NCI-H2196 (cell line): ENCODE data around the gene SLMAP.
"Not testable (repeated sequence)": the region's sequence is repeated elsewhere in the genome, so short reads cannot be mapped to it uniquely, and the experiment has no call there.

ENCODE experiments used
- DNase-seq: peaks from one replicate; lab custom pipeline; 2025; ENCODE audit not compliant: unreplicated experiment; lab: John Stamatoyannopoulos, UW

The SLMAP gene

DNA sequence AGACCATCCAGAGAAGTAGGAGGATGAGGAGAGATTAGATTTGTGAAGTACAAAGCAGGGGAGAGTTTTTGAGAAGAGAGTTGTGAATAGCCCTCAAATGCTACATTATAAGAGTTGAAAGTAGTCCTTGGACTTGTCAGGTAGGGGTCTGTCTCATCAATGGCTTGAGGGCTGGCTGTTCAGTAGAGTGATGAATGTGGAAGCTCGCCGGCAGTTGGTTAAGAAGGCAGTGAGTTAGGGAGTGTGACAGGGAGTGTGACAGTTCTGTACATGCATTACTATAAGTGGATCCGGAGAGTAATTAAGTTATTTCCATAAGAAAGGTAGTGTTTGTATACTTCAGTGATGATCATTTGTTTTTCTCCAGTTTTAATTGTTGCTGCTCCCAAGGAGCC is 32.5 kb downstream of the SLMAP start:
- no peak for DNase-seq

DNA sequence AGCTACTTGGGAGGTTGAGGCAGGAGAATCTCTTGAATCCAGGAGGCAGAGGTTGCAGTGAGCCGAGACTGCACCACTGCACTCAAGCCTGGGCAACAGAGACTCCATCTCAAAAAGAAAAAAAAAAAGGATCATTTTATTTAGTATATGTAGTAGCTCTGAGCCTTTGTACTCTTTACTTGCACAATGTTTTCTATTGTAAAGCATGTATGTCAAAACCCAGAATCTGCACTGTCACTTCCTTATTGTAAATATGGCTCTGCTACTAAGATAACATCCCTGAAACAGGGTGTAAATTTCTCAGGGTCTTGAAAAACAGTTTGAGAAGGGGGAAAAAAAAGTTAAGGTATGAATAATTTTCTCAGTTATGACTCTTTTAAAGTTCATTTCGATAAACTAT is 35.1 kb downstream of the SLMAP start:
- DNase-seq, result no peak

DNA sequence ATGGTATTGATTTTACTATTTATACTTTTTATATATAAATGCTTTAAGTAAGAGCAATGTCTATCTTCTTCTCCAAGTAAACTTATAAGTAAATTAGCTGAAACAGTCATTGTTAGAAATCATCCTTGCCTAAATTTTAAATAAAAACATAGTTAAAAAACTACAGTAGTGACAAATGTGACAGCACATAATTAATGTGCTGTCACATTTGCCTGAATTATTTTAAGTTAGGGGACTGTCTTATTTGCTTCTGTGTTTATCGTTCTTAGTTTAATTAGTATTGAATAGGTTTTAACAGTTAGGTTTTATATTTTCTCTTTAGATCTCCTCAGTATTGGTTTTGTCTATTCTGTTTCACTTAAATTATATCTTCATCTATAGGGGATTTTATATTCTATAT is 36.1 kb downstream of the SLMAP start:
- no peak for DNase-seq

DNA sequence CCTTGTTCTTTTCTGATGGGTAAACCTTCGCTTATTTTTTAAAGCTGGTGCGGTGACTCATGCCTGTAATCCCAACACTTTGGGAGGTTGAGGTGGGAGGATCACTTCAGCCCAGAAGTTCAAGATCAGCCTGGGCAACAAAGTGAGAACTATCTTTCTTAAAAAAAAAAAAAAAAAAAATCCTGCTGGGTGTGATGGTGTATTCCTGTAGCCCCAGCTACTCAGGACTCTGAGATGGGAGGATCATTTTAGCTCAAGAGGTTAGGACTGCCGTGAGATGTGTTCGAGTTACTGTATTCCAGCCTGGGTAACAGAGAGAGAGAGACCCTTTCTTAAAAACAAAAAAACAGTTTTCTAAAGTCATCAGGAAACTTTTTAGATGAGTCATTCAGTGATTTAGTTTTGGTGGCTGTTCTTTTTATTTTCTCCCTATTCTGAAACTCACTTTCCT is 37.7 kb downstream of the SLMAP start:
- no peak for DNase-seq

DNA sequence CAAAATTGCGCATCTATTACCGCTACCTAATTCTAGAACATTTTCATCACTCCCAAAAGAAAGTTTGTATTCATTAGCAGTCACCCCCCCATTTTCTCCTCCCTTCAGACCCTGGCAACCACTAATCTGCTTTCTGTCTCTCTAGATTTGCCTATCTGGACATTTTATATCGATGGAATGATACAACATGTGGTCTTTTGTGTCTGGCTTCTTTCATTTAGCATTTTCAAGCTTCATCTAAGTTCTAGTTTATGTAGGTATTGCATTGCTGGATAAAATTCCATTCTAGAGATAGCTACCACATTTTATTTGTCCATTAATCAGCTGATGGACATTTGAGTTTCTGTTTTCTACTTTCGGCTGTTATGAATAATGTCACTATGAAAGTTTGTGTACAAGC is 38.4 kb downstream of the SLMAP start:
- no peak for DNase-seq

DNA sequence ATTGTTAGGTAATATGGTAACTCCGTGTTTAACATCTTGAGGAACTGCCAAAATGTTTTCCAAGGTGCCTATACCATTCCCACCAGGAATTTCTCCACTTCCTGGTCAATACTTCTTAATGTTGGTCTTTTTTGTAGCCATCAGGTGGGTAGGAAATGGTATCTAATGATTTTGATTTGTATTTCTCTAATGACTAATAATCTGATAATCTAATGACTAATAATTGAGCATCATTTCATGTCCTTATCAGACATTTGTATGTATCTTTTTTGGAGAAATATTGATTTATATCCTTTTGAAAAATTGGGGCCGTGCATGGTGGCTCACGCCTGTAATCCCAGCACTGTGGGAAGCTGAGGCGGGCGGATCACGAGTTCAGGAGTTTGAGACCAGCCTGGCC is 38.8 kb downstream of the SLMAP start:
- DNase-seq, result no peak

DNA sequence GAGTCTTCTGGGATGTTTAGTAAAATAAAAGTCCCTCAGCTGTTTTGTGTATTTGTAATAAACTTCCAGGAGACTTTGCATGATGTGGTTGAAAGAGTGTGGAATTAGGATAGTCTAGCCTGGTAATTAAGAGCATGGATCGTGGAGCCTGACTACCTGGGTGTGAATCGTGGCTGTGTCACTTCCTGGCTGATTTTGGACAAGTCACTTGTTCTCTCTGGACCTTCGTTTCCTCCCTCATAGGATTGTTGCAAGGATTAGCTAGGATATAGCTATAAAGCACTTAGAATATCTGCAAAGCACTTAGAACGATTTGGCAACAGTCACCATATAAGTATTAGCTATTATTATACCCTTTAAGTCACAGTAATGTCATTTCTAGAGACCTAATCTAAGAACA is 40.2 kb downstream of the SLMAP start:
- no peak for DNase-seq

DNA sequence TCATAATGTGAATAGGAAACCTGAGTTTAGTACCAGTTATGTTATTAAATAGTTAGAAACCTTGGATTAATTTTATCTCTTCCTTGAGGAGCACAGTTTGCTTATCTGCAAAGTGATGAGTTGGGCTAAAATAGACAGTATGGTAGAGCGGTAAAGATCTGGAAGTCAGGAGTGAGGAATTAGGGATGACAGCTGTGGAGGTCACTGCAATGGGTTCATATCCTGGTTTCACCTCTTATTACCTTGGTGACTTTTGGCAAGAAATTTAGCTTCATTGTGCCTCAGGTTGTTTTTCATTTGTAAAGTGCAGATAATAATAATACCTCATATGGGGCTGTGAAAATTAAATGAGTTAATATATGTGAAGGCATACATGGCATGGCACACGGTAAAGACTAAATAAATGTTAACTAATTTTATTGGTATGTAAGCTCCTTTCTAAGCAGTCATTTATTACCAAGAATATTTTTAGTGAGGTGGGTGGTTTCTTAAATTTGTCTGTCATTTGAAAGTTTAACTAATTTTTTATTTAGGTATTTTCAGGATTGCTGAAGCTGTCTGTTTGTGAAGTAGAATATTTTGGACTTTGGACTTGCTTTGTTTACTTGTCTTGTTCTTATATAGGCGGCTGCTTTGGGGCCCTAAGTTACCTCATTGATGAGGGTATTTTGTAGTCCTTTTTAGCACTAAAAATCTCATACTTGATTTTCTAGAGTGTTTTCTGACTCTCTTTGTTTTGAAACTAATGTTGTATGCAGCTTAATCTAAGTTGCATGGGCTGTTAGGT is 41.8 kb downstream of the SLMAP start:
- no peak for DNase-seq

DNA sequence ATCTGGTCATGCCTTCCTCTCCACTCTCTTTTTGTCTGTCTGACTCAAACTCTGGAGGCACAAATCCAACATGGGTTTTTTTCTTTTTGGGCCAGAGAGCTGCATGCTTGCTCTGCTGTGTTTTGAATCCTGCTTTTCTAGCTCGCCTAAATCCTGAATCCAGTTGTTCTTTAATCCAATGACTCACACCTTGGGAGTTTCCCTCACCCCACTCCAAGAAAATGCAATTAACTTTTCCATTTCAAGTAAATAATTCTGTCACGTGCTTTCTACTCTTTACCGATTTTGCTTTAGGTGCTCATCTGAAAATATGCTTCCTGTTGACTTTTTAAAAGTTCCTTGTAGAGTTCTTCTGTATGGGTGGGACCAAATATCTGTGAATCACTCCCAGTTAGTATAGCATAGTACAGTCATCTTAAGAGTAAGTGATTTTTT is 47.6 kb downstream of the SLMAP start:
- DNase-seq, result peak; percentile 1

DNA sequence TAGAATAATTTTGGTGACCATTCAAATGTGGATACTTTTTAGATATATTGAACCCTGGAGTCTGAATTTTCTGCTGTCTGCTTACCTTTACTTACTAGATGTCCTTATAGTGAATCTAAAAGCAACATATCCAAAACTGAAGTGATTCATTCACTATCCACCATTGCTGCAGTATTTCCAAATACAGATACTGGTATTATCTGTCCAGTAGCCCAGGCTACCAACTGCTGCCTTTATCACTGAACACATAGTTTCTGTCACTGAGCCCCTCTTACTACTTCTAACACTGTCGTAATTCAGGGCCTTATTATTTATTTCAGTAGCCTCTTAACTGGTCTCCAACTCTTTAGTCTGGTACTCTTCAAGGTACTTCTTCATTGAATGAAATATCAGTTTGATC is 49.2 kb downstream of the SLMAP start:
- DNase-seq, result no peak

DNA sequence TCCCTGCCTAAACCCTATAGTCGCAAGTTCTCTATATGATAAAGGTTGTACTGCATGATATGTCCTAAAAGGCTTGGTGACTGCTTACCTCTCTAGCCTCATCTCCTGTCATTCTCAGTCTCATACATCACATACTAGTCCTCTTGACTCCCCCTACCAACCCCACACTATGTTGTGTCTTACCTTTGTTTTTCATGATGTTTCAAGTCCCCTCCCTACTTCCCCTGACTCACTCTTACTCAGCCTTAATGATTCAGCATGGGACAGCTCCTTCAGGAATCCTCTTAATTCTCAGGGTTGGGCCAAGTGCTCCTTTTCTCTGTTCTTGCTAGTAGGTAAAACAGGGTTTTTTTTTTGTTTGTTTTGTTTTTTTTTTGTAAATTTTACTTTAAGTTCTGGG is 49.6 kb downstream of the SLMAP start:
- no peak for DNase-seq

DNA sequence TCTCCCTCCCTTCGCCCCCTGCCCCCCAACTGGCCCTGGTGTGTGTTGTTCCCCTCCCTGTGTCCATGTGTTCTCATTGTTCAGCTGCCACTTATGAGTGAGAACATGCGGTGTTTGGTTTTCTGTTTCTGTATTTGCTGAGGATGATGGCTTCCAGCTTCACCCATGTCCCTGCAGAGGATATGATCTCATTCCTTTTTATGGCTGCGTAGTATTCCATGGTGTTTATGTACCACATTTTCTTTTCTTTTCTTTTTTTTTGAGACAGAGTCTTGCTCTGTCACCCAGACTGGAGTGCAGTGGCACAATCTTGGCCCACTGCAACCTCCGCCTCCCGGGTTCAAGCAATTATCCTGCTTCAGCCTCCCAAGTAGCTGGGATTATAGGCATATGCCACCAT is 50.1 kb downstream of the SLMAP start:
- DNase-seq, result not testable (repeated sequence)

DNA sequence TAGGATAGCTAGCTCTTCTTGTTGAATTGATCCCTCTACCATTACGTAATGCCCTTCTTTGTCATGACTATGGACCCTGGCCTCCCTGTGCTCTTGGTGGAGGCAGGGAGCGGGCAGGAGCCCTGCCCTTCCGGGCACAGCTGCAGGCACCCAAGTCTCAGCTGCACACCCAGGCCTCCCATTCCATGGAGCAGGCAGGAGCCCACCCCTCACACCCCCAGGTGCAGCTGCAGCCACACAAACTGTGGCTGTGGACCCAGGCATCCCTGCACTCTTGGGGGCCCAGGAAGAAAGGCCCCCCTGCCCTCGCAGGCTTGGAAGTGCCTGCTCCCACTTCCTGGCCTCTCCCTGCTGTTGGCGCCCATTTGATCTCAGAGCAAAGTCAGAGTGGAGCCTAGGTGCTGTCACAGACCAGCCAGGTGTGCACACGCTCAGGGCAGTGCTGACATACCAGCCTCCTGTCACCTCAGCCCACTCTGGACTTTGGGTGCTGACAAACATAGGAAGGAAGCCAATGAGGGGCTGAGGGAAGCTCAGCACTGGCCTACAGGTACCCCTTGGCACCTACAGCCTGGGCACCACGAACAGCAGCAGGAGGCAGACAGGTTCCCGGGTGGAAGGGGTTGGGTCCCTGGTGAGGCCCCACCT is 53.0 kb downstream of the SLMAP start:
- DNase-seq, result no peak

DNA sequence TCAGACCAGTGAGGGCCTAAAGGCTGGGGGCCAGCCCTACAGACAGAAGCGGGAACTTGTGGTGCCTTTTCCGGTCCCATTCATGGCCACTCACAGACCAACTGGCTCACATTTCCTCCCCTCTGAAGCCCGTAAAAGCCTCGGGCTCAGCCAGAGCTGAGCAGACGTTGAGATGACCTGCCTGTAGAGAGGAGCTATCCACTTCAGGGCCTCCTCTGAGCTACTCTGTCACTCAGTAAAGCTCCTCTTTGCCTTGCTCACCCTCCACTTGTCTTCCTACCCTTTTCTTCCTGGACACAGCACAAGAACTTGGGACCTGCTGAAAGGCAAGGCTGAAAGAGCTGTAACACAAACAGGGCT is 53.5 kb downstream of the SLMAP start:
- DNase-seq, result no peak

DNA sequence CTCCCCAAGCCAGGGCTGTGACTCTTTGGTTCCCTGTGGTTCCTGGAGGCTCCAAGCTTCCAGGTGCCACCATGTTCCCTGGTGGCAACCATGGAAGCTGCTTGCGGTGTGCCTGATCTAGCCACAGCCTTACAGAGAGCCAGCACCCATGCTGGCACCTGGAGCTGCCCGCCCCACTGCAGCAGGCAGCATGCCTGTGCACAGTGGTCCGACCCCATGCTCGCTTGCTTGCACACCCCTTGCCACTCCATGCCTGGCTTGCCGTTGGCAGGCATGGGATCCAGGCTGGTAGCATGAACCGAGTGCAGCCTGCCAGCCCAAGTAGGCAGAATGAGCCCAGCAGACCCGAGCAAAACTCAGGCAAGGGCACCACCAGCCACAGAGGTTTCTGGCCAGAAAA is 53.9 kb downstream of the SLMAP start:
- DNase-seq, result no peak

DNA sequence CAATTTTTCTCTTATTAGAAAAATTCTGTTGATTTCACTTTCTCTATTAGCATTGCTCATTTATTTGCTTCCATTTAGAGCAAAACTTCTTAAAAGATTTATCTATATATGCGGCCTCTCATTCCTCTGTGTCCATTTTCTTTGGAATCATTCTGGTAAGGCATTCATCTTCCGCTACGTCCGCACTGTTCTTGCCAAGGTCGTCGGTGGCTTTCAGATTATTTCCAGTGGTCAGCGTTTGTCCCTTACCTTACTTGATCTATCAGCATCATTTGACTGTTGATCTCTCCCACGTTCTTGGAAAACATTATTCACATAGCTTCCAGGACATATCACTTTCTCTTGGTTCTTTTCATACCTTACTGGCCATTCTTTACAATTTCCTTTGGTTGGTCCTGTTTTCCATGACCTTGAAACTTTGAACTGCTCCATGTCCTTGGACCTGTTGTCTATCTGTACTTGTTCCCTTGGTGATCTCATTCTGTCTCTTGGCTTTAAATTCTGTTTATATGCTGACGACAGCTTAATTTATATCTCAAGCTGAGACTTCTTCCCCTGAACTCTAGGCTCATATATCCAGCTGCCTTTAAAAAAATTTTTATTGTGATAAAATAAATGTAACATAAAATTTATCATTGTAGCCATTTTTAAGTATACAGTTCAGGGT is 54.5 kb downstream of the SLMAP start:
- no peak for DNase-seq

DNA sequence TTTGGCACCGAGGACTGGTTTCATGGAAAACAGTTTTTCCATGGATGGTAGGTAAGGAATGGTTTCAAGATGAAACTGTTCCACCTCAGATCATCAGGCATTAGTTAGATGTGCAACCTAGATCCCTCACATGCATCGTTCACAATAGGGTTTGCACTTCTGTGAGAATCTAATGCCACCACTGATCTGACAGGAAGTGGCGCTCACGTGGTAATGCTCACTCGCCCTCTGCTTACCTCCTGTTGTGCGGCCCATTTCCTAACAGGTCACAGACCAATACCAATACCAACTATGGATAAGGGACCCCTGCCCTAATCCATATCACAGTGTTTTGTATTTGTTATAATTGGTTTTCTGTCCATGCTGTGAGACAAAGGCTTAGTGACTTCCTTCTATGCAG is 58.9 kb downstream of the SLMAP start:
- DNase-seq, result no peak

DNA sequence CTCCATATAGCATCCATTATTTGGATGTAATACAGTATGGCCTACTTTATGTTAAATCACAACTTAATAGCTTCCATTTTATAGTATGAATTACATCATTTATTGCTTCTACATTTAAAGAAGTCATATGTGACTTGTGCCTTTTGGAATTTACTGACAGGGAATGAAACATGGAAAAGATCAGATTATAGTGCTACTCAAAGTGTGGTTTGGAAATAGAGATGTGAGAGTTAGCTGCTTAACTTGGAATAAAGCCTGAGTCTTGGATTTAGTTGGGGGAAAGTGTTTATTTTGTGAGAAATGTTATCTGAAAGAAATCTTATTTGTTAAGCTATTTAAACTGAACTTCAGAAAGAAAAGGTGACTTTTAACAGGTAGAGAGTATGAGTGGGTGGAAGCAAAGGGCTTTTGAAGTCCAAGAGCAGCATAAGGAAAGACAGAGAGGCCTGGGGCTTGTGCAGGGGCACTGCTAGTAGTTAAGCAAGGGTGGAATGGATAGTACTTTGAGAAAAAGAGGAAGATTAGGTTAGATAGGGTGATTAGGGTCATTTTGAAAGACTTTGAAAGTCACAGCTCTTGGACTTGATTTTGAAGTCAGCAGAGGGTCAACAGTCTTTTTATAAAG is 60.5 kb downstream of the SLMAP start:
- no peak for DNase-seq

DNA sequence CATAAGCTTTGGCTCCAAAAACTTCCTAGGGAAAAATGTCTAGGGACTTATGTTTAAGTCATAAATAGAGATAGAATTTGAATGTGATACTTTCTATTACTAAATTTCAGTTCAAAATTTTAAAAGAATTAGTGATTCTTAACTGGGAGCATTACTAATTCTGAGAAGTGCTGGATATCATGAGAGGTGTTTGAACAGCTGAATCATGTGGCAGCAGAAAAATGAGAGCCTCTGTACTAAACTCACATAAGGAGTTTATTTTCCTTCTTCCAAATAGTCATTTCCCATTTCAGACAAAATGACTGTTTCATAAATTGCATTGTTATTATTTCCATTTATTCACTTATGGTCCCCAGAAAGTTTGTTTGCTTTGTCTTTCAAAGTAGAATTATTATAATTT is 62.7 kb downstream of the SLMAP start:
- DNase-seq, result no peak

DNA sequence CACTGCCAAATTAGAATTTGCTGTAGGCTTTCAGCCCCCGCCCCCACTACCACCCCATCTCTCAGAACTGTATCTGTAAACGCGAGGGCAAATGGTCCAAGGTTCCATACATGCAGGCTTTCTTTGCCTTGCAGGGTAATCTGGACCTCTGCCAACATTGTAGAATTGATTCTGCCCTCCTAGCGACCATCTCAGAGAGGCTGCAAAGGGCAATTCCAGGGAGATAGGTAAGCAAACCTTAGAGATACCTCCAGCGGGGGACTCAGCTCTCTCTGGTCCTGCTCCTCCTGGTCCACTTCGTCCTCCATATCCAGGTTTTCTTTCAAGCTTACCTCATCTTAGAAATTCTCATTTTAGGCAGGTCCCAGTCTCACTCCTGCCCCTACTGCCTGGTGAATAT is 64.4 kb downstream of the SLMAP start:
- no peak for DNase-seq

DNA sequence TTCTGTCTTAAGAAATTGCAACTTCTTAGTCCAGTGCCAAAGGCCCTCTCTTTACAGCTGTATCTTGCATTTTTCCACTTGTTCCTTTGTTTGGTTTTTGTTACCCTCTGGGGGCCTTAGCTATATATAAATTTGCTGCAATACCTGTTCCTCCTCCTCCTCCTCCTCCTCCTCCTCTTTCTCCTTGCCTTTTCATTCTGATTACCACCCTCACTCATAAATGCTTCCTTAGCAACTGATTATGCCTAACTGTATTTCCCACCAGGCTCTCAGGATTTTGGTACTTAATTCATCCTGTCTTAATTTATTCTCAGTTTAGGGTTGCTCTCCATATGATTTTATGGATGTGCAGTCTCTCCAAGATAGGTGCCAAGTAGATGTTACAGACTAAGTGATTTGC is 65.7 kb downstream of the SLMAP start:
- DNase-seq, result no peak

DNA sequence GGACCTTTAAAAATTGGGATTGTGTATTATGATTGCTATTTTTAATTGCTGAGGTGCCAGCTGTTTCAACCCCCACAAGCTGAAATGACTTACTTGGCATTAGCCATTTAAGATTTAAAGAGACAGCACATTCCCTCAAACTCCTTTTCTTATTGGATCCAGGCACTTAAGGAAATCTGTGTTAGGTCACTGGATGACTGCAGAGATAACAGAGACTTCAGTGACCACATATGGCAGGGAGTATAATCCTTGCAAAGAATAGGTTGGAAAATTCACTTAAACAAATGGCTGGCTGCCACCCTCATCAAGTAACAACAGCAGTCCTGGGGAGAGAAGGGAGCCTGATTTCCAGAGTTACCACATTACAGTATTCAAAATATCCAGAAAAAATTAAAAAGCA is 66.6 kb downstream of the SLMAP start:
- DNase-seq, result no peak
